ENCODE data around the gene CPT1C.

CPT1C gene

GRCh38 chr19:49758292-49758691 lies 67.4 kb downstream of the CPT1C start:
- no peak for DNase-seq (ENCODE audit: low spot score)

GRCh38 chr19:49761249-49761624 lies 70.3 kb downstream of the CPT1C start:
- DNase-seq (ENCODE audit: low spot score): no peak

GRCh38 chr19:49761625-49762311 lies 70.9 kb downstream of the CPT1C start:
- no peak for DNase-seq (ENCODE audit: low spot score)

GRCh38 chr19:49763230-49763629 lies 72.3 kb downstream of the CPT1C start, which contains the start of gene TSKS:
TSKS (minus strand) TSS chr19:49763306; CDS start chr19:49763247, 59 bp downstream.
- DNase-seq (ENCODE audit: low spot score): no peak

Data from D341Med (cell line).